ENCODE measurements around the gene SOX5.

DNA sequence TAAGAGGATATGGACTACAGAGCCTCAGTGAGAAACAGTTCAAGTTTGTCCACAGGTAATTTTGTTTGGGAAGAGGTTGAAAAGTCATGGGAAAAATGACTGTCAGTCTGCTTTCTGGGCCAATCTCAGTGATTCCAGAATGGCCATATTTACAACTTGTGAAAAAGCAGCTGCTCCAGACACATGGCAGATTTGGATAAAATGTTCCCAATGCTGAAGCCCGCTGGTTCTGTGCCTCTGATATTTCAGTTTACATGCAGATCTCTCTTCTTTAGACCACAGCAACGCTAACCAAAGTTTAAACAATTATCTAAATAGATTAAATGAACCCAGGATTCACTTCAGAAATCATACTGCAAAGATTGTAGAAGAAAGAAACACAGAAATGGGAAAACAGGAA, 222.8 kb downstream of the SOX5 start:
- TF ChIP-seq, protein P1, sequence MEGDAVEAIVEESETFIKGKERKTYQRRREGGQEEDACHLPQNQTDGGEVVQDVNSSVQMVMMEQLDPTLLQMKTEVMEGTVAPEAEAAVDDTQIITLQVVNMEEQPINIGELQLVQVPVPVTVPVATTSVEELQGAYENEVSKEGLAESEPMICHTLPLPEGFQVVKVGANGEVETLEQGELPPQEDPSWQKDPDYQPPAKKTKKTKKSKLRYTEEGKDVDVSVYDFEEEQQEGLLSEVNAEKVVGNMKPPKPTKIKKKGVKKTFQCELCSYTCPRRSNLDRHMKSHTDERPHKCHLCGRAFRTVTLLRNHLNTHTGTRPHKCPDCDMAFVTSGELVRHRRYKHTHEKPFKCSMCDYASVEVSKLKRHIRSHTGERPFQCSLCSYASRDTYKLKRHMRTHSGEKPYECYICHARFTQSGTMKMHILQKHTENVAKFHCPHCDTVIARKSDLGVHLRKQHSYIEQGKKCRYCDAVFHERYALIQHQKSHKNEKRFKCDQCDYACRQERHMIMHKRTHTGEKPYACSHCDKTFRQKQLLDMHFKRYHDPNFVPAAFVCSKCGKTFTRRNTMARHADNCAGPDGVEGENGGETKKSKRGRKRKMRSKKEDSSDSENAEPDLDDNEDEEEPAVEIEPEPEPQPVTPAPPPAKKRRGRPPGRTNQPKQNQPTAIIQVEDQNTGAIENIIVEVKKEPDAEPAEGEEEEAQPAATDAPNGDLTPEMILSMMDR (IDR thresholded peaks at IDR 0.05): no peak
- TF ChIP-seq EZH2 (IDR thresholded peaks at IDR 0.05; ENCODE audit: borderline replicate concordance, insufficient read depth, low read depth, low read length, poor library complexity, severe bottlenecking): no peak

All from B cell (primary cell).